DMS153 treated with DMSO at 0.1 percent for 48 hours (cell line): Measurements from ENCODE around the gene AP1S1.
"Not testable (repeated sequence)": the region's sequence is repeated elsewhere in the genome, so short reads cannot be mapped to it uniquely, and the experiment has no call there.

Experiments
- DNase-seq: peaks from one replicate; lab custom pipeline; 2025; ENCODE audit not compliant: unreplicated experiment; lab: John Stamatoyannopoulos, UW

AP1S1 gene

GRCh38 chr7:101199522-101199921, 45.2 kb downstream of the AP1S1 start:
- not testable (repeated sequence) for DNase-seq

GRCh38 chr7:101200504-101200861, 46.2 kb downstream of the AP1S1 start:
- no peak for DNase-seq

- DNase-seq = no peak
These were observed 46.8 kb downstream of the AP1S1 start, which contains the start of gene MOGAT3 for GRCh38 chr7:101200862-101201599. MOGAT3 (minus strand) TSS chr7:101201036; CDS start chr7:101200854, 182 bp downstream.

GRCh38 chr7:101201695-101202602, 47.7 kb downstream of the AP1S1 start:
- DNase-seq = no peak

GRCh38 chr7:101202603-101202918, 48.3 kb downstream of the AP1S1 start:
- no peak for DNase-seq

GRCh38 chr7:101203740-101204738, 49.8 kb downstream of the AP1S1 start:
- not testable (repeated sequence) for DNase-seq

GRCh38 chr7:101205901-101206664, 51.8 kb downstream of the AP1S1 start:
- DNase-seq = no peak

GRCh38 chr7:101206665-101207042, 52.4 kb downstream of the AP1S1 start:
- DNase-seq = no peak

- no peak for DNase-seq
These were observed 53.2 kb downstream of the AP1S1 start for GRCh38 chr7:101207459-101207858.

- no peak for DNase-seq
These were observed 54.5 kb downstream of the AP1S1 start for GRCh38 chr7:101208794-101209193.

- no peak for DNase-seq
These were observed 55.9 kb downstream of the AP1S1 start for GRCh38 chr7:101210143-101210542.
